H1 (cell line): Measurements from ENCODE around the gene TUBA8. TPM values are rescaled to one million over a fixed set of nuclear protein-coding genes. Genes with fewer than 3 reads are reported as not detected.
"Not testable (repeated sequence)": the region's sequence is repeated elsewhere in the genome, so short reads cannot be mapped to it uniquely, and the experiment has no call there.

ENCODE experiments used
- CTCF ChIA-PET: fragments of 300-600 bp; sonication (Branson Sonifier 250); formaldehyde crosslinking; loops from one replicate; lab custom pipeline; 2021; ENCODE audit not compliant: partially characterized antibody; lab: Charles Lee
- POLR2A ChIA-PET: fragments of 300-600 bp; sonication (Branson Sonifier 250); formaldehyde crosslinking; loops from one replicate; lab custom pipeline; 2021; ENCODE audit warnings: inconsistent platforms; ENCODE audit not compliant: partially characterized antibody; lab: Charles Lee
- DNase-seq, 2 experiments: peaks; one replicate each; pipeline versions ENCODE4 v3.0.0 to v3.0.0-alpha.2; 2010 to 2022; ENCODE audit warnings: low spot score in 2 of 2, low read depth in 1 of 2, mixed read lengths in 1 of 2
- FAIRE-seq: peaks from 2 replicates; lab custom pipeline; 2011; peaks lifted over from hg19 to GRCh38; lab: Jason Lieb, UNC
- H2AFZ ChIP-seq: 2 replicates; pipeline ENCODE4 v1.8.1; 2012; ENCODE audit warnings: low read length, inconsistent platforms
- H2AK5ac ChIP-seq: 2 replicates; pipeline ENCODE4 v1.6.1; 2013; ENCODE audit warnings: low read depth, low read length
- H2BK120ac ChIP-seq: replicated peaks from 2 replicates; pipeline ENCODE3; 2013; ENCODE audit warnings: low read depth, low read length, inconsistent platforms
- H2BK12ac ChIP-seq: 2 replicates; pipeline ENCODE4 v1.6.1; 2013; ENCODE audit warnings: low read depth, low read length
- H2BK15ac ChIP-seq: 2 replicates; pipeline ENCODE4 v1.6.1; 2013; ENCODE audit warnings: low read length
- H2BK20ac ChIP-seq: 2 replicates; pipeline ENCODE4 v1.6.1; 2013; ENCODE audit warnings: low read length
- H2BK5ac ChIP-seq: 2 replicates; pipeline ENCODE4 v1.6.1; 2013; ENCODE audit warnings: low read depth, low read length
- H3K14ac ChIP-seq: 2 replicates; pipeline ENCODE4 v1.6.1; 2013; ENCODE audit warnings: inconsistent platforms; ENCODE audit not compliant: insufficient read length
- H3K18ac ChIP-seq: 2 replicates; pipeline ENCODE4 v1.6.1; 2013; ENCODE audit warnings: low read length; ENCODE audit errors: extremely low read depth
- H3K23ac ChIP-seq: 2 replicates; pipeline ENCODE4 v1.6.1; 2013; ENCODE audit warnings: inconsistent platforms; ENCODE audit not compliant: insufficient read length
- H3K23me2 ChIP-seq: 2 replicates; pipeline ENCODE4 v1.6.1; 2013; ENCODE audit warnings: low read depth, low read length
- H3K27ac ChIP-seq: 2 replicates; pipeline ENCODE4 v1.6.1; 2011; ENCODE audit warnings: low read depth, low read length, inconsistent platforms
- H3K27me3 ChIP-seq, 4 experiments: replicated peaks in 1 of 4; 1 replicate in 1 of 4; 2 replicates in 3 of 4; pipeline versions ENCODE4 v1.6.1 to v1.8.1; 2011 to 2013; ENCODE audit warnings: low read length in 3 of 4, mild to moderate bottlenecking in 3 of 4, inconsistent platforms in 2 of 4, mixed read lengths in 2 of 4, moderate library complexity in 1 of 4; ENCODE audit not compliant: control insufficient read depth in 3 of 4, insufficient read depth in 3 of 4; ENCODE audit errors: extremely low read depth in 1 of 4
- H3K36me3 ChIP-seq, 4 experiments: 2 replicates each; pipeline versions ENCODE4 v1.6.1 to v1.8.1; 2011 to 2013; ENCODE audit warnings: mild to moderate bottlenecking in 4 of 4, low read length in 3 of 4, moderate library complexity in 2 of 4, control low read depth in 1 of 4, inconsistent platforms in 1 of 4; ENCODE audit not compliant: insufficient read depth in 4 of 4, control insufficient read depth in 2 of 4
- H3K4ac ChIP-seq: replicated peaks from 2 replicates; pipeline ENCODE3; 2013; ENCODE audit warnings: low read length, low read depth, mixed read lengths, inconsistent platforms; ENCODE audit not compliant: insufficient read length
- H3K4me1 ChIP-seq, 4 experiments: replicated peaks in 1 of 4; 1 replicate in 1 of 4; 2 replicates in 3 of 4; pipeline versions ENCODE4 v1.6.1 to v1.8.1; 2011 to 2013; ENCODE audit warnings: low read length in 3 of 4, inconsistent platforms in 2 of 4, mixed read lengths in 1 of 4; ENCODE audit not compliant: insufficient read depth in 4 of 4, control insufficient read depth in 3 of 4
- H3K4me2 ChIP-seq, 2 experiments: 2 replicates each; pipeline versions ENCODE4 v1.6.1 to v1.8.1; 2011 to 2013; ENCODE audit warnings: low read depth in 2 of 2, low read length in 2 of 2, control low read depth in 1 of 2, inconsistent platforms in 1 of 2, mild to moderate bottlenecking in 1 of 2; ENCODE audit not compliant: insufficient read depth in 1 of 2
- H3K4me3 ChIP-seq, 4 experiments: fragments of 200-600, 300-600 bp in 1 of 4; sonication (generic), shearing (Covaris generic), sonication (Bioruptor Twin) in 1 of 4; 2 replicates each; pipeline versions ENCODE4 v1.5.1 to v1.8.1; 2011 to 2016; ENCODE audit warnings: low read length in 4 of 4, low read depth in 3 of 4, control low read depth in 2 of 4, inconsistent platforms in 2 of 4, mild to moderate bottlenecking in 2 of 4, mixed read lengths in 1 of 4, moderate library complexity in 1 of 4; ENCODE audit not compliant: insufficient read depth in 2 of 4; ENCODE audit errors: extremely low read depth in 1 of 4
- H3K56ac ChIP-seq: replicated peaks from 2 replicates; pipeline ENCODE3; 2013; ENCODE audit warnings: low read depth, mild to moderate bottlenecking, mixed read lengths, low read length, inconsistent platforms; ENCODE audit not compliant: insufficient read length
- H3K79me1 ChIP-seq: 2 replicates; pipeline ENCODE4 v1.6.1; 2013; ENCODE audit warnings: low read depth, low read length, control low read depth
- H3K79me2 ChIP-seq, 2 experiments: 2 replicates each; pipeline versions ENCODE4 v1.6.1 to v1.8.1; 2012 to 2013; ENCODE audit warnings: low read length in 2 of 2, mild to moderate bottlenecking in 2 of 2, inconsistent platforms in 1 of 2; ENCODE audit not compliant: insufficient read depth in 2 of 2, control insufficient read depth in 1 of 2
- H3K9ac ChIP-seq, 4 experiments: replicated peaks in 1 of 4; 1 replicate in 1 of 4; 2 replicates in 3 of 4; pipeline versions ENCODE4 v1.6.1 to v1.8.1; 2011 to 2013; ENCODE audit warnings: low read depth in 3 of 4, low read length in 3 of 4, control low read depth in 2 of 4, mild to moderate bottlenecking in 2 of 4, moderate library complexity in 2 of 4, inconsistent platforms in 1 of 4; ENCODE audit errors: extremely low read depth in 1 of 4
- H3K9me3 ChIP-seq, 2 experiments: 2 replicates each; pipeline versions ENCODE4 v1.6.1 to v1.8.1; 2012 to 2013; ENCODE audit warnings: mild to moderate bottlenecking in 2 of 2, moderate library complexity in 2 of 2, control low read depth in 1 of 2, inconsistent platforms in 1 of 2, low read depth in 1 of 2, low read length in 1 of 2, mixed read lengths in 1 of 2; ENCODE audit not compliant: insufficient read depth in 2 of 2
- H4K20me1 ChIP-seq, 2 experiments: replicated peaks in 1 of 2; 2 replicates each; pipeline versions ENCODE3 to v1.8.1; 2011 to 2013; ENCODE audit warnings: inconsistent platforms in 2 of 2, low read length in 2 of 2, mild to moderate bottlenecking in 1 of 2; ENCODE audit not compliant: insufficient read depth in 2 of 2, control insufficient read depth in 1 of 2
- H4K5ac ChIP-seq: 2 replicates; pipeline ENCODE4 v1.6.1; 2013; ENCODE audit warnings: low read length, low read depth, mixed read lengths, inconsistent platforms; ENCODE audit not compliant: insufficient read length
- H4K8ac ChIP-seq: 2 replicates; pipeline ENCODE4 v1.8.0; 2013; ENCODE audit warnings: mild to moderate bottlenecking, moderate library complexity, low read length, inconsistent platforms; ENCODE audit not compliant: insufficient read depth; ENCODE audit errors: extremely low read depth
- H4K91ac ChIP-seq: replicated peaks from 2 replicates; pipeline ENCODE3; 2013; ENCODE audit warnings: low read length, mixed read lengths, inconsistent platforms; ENCODE audit not compliant: insufficient read length
- WGBS, 2 experiments: shearing (Covaris generic) in 1 of 2; methylation state at CpG; one replicate each; pipeline versions ENCODE4 v1.1.6 to v1.1.7; 2013 to 2015; ENCODE audit warnings: low lambda C conversion rate in 2 of 2, mixed read lengths in 2 of 2, inconsistent platforms in 1 of 2, low coverage in 1 of 2, missing lambda C conversion rate in 1 of 2; ENCODE audit not compliant: insufficient replicate concordance in 2 of 2, insufficient coverage in 1 of 2, insufficient read length in 1 of 2; ENCODE audit errors: extremely low coverage in 1 of 2, missing lambda C conversion rate in 1 of 2; 5-methylcytosine and 5-hydroxymethylcytosine counted together
- polyA plus RNA-seq, 7 experiments: library from polyadenylated mRNA; depleted of rRNA in 3 of 7; stranded (reverse) in 5 of 7; unstranded in 2 of 7; fragments of >200 nt in 5 of 7; fragments of 200-250 nt in 2 of 7; gene quantifications; 1 replicate in 5 of 7; 2 replicates in 1 of 7; 4 replicates in 1 of 7; pipeline versions ENCODE4 v1.2.1 to v1.2.3, GENCODE V29; 2011 to 2013; ENCODE audit warnings: missing spikeins in 2 of 7, mixed read lengths in 2 of 7
- total RNA-seq: library from RNA; stranded (reverse); fragmentation: NEBNext Ultra II Directional; extraction: Animal tissue kit (Norgen Biotek cat#: 25700); gene quantifications from 2 replicates; pipeline ENCODE4 v1.2.1, GENCODE V29; 2021

The TUBA8 gene
- total and polyA plus RNA-seq, 2 of the 8 experiments (the other 6 are each of a cell fraction or from before 2014, with no cell fraction given): 1.0 to 4.0 TPM

- H3K27me3 ChIP-seq, POLR2A ChIA-PET: not testable (repeated sequence)
- WGBS, 2 experiments: 95% methylated on average over 20 of the region's 34 CpGs; no CpG with 5 or more reads in 1 of the 2 experiments
These were observed 44.9 kb downstream of the TUBA8 start for GRCh38 chr22:18155546-18155945.

More at GRCh38 chr22:18155546-18155945, 44.9 kb downstream of the TUBA8 start:
- H2BK120ac ChIP-seq, H2BK15ac ChIP-seq, H3K56ac ChIP-seq, H3K4me3 ChIP-seq, H3K4me2 ChIP-seq, H4K20me1 ChIP-seq, H4K91ac ChIP-seq, H2BK20ac ChIP-seq, H3K27ac ChIP-seq, FAIRE-seq, H3K4me1 ChIP-seq, H3K23ac ChIP-seq, H3K14ac ChIP-seq, H3K23me2 ChIP-seq, H3K36me3 ChIP-seq, H3K79me2 ChIP-seq, H3K9me3 ChIP-seq, H4K5ac ChIP-seq, H2BK12ac ChIP-seq, H2AK5ac ChIP-seq, H3K18ac ChIP-seq, DNase-seq, H4K8ac ChIP-seq, H2AFZ ChIP-seq, H2BK5ac ChIP-seq, H3K4ac ChIP-seq, H3K79me1 ChIP-seq, H3K9ac ChIP-seq: not testable (repeated sequence)
- CTCF ChIA-PET: interaction anchor here (0.6 to 2.0 kb wide), 3 partner anchors 29 to 303 kb away, joined by 3 to 4 read pairs (median 3); no protein-coding TSS in a partner anchor
